Ishikawa (cell line): ENCODE results near the gene SH3BGRL.

Source experiments
- RAD21 ChIP-seq: IDR thresholded peaks from 2 replicates; pipeline ENCODE4 v1.6.1; 2012; ENCODE audit warnings: low read depth
- TAF1 ChIP-seq: IDR thresholded peaks from 2 replicates; pipeline ENCODE4 v1.6.1; 2012; ENCODE audit warnings: low read depth, mild to moderate bottlenecking
- TF ChIP-seq, protein P1 (sequence below): IDR thresholded peaks from 2 replicates; pipeline ENCODE4 v1.6.1; 2012
- TF ChIP-seq, protein P2 (sequence below): IDR thresholded peaks from 2 replicates; pipeline ENCODE4 v1.6.1; 2012; ENCODE audit warnings: low read depth, mild to moderate bottlenecking

DNA sequence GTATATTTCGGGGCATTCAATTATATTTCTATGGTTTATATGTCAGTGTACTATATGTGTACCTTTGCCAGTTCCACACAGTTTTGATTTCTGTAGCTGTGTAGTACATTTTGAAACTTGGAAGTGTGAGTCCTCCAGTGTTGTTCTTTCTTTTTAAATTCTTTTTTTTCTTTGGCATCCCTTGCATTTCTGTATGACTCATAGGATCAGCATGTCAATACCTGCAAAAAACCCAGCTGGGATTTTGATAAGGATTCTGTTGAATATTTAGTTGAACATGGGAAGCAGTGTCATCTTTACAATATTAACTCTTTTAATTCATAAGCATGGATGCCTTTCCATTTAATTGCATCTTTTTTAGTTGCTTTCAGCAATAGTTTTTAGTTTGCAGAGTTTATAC is 100.0 kb downstream of the SH3BGRL start:
- no peak for TF ChIP-seq TAF1
- TF ChIP-seq, protein P1, sequence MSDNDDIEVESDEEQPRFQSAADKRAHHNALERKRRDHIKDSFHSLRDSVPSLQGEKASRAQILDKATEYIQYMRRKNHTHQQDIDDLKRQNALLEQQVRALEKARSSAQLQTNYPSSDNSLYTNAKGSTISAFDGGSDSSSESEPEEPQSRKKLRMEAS: no peak
- TF ChIP-seq RAD21: no peak
- TF ChIP-seq, protein P2, sequence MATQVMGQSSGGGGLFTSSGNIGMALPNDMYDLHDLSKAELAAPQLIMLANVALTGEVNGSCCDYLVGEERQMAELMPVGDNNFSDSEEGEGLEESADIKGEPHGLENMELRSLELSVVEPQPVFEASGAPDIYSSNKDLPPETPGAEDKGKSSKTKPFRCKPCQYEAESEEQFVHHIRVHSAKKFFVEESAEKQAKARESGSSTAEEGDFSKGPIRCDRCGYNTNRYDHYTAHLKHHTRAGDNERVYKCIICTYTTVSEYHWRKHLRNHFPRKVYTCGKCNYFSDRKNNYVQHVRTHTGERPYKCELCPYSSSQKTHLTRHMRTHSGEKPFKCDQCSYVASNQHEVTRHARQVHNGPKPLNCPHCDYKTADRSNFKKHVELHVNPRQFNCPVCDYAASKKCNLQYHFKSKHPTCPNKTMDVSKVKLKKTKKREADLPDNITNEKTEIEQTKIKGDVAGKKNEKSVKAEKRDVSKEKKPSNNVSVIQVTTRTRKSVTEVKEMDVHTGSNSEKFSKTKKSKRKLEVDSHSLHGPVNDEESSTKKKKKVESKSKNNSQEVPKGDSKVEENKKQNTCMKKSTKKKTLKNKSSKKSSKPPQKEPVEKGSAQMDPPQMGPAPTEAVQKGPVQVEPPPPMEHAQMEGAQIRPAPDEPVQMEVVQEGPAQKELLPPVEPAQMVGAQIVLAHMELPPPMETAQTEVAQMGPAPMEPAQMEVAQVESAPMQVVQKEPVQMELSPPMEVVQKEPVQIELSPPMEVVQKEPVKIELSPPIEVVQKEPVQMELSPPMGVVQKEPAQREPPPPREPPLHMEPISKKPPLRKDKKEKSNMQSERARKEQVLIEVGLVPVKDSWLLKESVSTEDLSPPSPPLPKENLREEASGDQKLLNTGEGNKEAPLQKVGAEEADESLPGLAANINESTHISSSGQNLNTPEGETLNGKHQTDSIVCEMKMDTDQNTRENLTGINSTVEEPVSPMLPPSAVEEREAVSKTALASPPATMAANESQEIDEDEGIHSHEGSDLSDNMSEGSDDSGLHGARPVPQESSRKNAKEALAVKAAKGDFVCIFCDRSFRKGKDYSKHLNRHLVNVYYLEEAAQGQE: no peak
